ENCODE measurements around the gene FYN.

- no peak for TF ChIP-seq POLR2A (IDR thresholded peaks at IDR 0.05)
- TF ChIP-seq, protein P1, sequence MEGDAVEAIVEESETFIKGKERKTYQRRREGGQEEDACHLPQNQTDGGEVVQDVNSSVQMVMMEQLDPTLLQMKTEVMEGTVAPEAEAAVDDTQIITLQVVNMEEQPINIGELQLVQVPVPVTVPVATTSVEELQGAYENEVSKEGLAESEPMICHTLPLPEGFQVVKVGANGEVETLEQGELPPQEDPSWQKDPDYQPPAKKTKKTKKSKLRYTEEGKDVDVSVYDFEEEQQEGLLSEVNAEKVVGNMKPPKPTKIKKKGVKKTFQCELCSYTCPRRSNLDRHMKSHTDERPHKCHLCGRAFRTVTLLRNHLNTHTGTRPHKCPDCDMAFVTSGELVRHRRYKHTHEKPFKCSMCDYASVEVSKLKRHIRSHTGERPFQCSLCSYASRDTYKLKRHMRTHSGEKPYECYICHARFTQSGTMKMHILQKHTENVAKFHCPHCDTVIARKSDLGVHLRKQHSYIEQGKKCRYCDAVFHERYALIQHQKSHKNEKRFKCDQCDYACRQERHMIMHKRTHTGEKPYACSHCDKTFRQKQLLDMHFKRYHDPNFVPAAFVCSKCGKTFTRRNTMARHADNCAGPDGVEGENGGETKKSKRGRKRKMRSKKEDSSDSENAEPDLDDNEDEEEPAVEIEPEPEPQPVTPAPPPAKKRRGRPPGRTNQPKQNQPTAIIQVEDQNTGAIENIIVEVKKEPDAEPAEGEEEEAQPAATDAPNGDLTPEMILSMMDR (IDR thresholded peaks at IDR 0.05), result no peak
Measured at GRCh38 chr6:111776236-111777221, 96.7 kb downstream of the FYN start.
